ENCODE measurements around the gene RBM7.

Gene RBM7, protein sequence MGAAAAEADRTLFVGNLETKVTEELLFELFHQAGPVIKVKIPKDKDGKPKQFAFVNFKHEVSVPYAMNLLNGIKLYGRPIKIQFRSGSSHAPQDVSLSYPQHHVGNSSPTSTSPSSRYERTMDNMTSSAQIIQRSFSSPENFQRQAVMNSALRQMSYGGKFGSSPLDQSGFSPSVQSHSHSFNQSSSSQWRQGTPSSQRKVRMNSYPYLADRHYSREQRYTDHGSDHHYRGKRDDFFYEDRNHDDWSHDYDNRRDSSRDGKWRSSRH

DNA sequence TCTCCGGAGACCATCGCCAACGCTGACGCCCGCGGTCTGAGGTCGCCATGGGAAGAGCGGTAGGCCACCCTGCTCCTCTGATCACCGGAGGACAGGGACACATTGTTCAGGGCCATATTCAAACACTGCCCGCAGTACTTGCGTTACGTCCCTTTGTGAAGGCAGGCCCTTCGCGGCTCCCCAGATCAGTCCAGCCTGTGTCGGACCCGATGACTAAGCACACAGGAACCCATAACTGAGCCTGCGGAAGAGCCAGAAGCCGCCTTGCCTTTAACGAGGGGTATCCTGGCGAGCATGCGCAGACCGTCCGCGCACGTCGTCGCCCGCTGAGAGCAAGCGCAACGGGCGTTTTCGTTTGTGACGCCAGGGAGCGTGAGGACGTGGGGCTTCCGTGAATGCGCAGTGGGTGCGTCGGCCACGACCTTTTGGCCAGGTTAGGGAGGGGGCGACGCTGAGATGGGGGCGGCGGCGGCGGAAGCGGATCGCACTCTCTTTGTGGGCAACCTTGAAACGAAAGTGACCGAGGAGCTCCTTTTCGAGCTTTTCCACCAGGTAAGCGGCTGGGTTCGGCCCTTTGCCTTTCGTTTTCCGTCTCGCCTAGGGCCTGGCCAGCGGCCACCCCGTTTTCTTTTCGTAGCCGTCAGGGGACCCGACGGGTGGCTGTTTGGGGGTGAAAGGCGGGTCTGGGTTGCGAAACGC, at the start of gene RBM7, which contains the start of gene C11orf71:
Gene RBM7, plus strand, starts transcription at position 451 of the 699 bp plus-strand sequence. Its CDS starts 6 bp downstream, at position 457.
Gene C11orf71, minus strand, starts transcription at position 296 of the 699 bp plus-strand sequence. Its CDS starts 180 bp downstream, at position 116.
- peak; percentile 94 for DNase-seq (ENCODE audit: low read depth, low spot score)

DNA sequence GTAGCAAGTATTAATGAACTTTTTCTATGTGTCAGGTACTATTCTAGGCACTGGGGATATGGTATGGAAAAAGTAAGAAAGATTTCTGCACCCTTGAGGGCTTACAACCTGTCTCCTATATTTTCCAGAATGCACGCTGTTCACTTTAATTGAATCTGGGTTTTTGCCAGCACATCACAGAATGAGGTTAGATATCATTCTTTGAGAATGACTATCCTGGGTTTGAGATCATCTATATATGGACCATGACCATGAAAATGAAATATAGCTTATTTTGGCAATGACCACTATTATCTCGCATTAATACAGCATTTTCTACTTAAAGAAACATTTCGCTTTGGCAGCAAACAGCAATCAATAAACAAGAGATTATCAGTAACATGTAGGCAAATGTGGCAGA, 47.0 kb upstream of the RBM7 start:
- no peak for DNase-seq (ENCODE audit: low read depth, low spot score)

DNA sequence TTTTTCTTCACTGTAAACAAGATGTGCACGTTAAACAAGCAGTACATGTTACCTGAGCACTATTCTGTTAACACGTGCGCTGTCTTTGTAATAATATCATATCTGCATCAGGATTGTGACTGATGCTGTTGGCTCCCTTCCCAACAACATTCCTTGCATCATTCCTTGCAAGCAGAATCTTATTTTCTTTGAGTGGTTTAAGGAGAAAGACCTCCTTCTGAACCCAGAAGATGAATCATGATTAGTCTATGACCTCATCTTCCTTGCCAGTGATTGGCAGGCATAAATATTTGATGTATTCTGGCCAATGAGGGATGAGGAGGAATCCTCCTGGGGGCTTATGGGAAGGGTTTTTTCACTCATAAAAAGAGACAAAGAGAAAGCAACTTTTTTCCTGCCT, 46.4 kb upstream of the RBM7 start:
- peak; percentile 72 for DNase-seq (ENCODE audit: low read depth, low spot score)

DNA sequence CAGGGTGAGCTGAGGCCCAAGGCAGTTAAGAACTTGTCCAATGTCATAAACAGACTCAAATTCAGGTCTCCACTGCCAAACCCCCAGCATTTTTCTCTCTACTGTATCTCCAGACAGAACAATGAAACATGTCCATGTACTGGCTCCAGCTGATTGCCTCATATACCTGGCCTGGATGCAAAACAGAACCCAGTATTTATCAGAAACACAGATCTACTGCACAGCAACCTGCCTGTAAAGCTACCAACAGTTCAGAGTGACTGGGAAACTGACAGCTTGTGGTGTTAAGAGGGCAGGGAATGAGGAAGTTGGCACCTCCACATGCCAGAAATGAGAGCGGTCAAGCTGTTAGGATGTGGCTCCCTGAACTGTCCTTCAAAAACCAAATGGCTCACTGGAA, 41.8 kb upstream of the RBM7 start:
- DNase-seq (ENCODE audit: low read depth, low spot score) = no peak

DNA sequence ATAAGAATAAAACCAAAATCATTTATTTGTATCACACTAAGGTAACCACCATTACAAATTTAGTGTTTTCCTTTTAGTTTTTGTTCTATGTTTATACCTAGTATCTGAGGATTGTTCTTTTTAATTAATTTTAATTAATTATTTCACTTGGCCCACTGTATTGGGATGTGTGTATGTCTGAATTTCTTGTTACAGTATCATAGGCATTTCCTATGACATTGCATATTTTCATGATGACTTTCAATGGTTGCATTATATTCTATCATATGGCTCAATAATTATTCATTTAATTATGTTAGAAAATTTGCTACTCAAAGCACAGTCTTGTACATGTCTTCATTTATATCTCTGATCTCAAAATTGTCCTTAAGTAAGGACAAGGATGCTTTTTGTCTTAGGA, 41.1 kb upstream of the RBM7 start:
- DNase-seq (ENCODE audit: low read depth, low spot score) = no peak

DNA sequence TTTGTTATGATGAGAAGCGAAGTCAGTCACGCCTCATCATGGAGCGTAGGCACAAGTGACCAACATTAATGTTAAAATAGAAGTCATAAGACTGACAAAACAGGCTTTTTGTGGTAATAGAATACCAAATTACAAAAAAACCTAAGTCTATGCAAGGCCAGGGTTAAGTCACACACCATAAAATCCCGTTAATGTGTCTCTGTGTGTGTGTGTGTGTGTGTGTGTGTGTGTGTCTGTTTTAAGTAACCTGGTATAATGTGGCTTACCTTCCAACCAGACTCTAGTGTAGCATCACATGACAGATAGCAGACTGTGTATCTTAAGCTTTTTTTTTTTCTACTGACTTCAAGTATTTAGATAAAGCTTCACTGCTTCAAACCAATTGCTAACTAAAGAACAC, 38.1 kb upstream of the RBM7 start:
- DNase-seq (ENCODE audit: low read depth, low spot score) = no peak

DNA sequence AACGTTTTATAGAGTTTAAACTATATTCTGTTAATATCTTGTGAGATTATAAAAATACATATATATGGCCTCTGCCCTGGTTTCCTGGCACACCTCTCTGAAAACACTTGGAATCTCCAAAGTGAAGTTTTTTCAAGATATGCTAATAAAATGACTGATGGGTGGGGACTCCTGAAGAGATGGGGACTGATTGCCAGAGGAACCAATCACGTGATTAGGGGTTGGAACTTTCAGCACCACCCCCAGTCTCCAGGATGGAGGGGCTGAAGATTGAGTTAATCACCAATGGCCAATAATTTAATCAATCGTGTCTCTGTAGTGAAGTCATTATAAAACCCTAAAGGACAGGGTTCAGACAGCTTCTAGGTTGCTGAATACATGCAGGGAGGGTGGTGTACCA, 37.5 kb upstream of the RBM7 start:
- no peak for DNase-seq (ENCODE audit: low read depth, low spot score)

DNA sequence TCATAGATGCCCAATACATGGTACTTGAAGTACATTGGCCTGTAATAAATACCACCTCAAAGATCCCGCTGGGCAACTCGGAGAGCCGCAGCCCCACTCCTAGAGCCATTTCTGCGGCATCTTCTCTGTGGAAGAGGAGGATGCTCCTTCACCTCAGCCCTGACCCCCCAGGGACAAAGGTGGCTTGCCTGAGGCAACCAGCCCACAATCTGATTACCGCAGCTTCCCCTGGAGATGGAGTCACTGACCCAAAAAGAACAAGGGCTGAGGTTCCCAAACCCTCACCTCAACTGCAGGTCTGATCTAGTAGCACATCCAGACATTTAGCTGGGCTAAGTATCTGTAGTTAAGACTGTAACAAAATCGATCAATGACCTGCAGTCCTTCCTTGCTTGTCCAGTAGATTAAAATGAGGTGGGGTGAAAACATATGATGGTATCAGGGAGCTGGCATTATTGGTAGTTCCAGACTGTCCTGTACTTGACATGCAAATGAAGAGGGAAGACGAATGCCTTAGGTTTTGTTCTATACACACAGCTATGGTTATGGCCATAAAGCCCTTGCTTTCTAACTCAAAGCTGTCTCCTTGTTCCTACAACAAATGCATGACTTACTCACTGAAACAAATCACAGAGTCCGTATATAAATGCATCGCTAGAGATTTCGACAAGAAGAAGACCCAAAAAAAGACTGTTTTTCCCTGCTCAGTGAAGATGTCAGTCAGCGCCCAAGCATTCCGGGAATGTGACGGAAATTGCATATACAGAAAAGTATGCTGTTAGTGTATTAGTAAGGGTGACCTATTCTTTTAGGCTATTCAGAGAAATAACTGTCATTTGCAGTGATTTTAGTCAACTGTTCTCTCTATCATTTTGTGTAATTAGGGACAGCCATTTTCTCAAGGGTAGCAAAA, 33.9 kb upstream of the RBM7 start:
- DNase-seq (ENCODE audit: low read depth, low spot score) = no peak

DNA sequence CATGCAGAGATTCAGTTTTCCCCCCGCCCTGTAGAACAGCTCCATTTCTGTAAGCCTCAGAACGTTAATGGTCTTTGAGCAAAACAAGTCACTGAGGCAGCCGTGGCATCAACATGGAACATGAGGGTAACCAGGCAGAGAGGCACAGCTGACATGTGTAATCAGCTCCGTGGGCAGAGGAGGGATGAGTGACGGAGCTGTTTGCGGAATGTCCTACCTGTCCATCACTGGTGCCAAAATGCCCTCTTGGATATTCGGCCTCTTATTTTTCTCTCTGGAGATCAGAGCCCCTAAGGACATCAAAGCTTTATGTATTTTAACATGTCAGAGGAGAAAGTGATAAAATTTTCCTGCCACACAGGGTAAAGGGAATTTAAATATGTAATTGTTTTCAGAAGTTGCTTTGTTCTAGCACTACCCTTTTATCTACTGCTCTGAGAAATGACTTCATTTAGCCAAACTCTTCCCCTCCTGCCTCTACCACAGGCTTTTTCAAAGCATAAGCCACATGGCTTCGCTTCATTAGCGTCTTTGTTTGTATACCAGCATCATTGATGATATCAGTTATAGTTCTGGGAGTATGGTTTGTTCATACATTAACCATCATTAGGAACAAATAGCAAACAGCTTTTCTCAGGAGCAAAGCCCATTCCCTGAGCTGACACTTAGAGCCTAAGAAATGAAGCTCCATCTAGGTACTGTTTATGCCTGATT, 33.1 kb upstream of the RBM7 start:
- no peak for DNase-seq (ENCODE audit: low read depth, low spot score)

DNA sequence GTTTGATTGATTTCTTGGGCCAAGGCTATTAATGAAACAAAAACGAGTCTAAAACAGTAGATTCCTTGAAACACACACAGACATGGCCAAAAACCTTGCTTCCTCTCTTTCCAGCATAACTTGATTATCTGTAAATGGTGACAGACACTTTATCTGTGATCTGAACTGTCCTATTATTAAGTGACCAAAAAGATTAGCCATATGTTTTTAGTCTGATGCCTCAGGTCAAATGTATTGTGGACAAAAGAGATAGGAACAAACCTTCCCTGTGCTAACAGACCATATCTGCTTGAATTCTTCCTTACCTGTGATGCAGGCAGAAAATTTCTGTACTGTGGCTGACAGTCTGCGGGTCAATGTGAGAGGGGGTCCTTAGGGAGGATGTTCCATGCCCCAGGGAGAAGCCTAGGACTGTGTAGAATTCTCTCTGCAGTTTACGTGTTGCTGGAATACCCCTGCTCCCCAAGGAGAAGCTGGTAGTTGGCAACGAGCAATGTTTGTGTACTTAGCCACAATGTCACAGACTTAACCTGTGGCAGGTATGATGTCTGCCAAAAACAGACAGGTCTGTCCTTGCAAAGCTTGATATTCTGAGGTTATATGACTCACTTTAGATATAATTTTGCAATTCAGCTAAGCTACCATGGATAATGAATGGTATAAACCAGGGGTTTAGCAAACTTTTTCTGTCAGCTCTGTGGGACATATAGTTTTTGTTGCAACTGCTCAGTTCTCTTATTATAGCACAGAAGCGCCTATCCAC, 31.4 kb upstream of the RBM7 start:
- no peak for DNase-seq (ENCODE audit: low read depth, low spot score)

DNA sequence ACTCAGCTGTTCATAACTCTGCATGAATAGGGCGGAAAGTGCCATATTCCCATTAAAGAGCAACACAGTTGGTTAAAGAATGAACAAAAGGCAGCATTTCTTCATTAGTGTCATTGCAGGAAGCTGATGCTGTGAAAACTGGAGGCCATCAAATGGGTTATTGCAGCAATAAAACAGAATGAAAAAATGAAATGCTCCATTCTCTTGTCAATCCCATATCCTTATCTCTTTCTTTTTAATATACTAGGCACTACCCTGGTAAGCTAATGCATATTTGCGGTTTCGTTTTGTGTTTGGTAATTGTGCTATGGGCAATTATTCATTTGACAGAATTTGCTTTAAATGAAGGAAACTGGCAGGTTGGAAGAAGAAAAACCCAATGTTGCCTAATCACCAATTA, 25.4 kb upstream of the RBM7 start:
- DNase-seq (ENCODE audit: low read depth, low spot score) = no peak

DNA sequence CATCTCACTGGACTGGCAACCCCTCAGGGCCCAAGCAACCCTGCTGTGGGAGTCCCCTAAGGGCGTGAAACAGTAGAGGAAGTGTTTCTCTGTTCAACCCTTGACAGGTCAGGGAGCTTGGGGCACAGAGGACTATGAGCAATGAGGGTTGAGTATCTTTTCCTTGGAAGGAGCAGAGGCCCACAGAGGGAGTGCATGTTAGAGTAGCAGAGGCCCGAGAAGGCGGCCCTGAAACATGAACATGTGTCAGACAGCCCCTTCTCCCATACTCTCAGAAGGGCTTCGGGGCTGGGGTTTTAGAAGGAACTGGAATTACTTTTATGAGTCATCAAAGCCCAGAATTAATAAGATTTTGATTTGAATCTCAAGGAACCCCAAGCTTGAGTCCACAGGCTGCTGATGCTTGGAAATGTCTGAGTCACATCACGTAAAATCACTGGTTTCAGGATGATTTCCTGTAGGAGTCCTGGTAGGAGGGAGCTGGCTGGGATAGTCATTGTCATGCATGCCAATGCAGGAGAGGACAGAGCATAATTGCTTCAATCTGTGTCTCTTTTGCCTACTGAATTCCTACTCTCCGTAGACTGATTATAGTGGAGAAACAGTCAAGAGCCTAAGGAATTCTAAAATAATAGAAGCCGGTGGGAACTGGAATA, 22.7 kb upstream of the RBM7 start:
- no peak for DNase-seq (ENCODE audit: low read depth, low spot score)

DNA sequence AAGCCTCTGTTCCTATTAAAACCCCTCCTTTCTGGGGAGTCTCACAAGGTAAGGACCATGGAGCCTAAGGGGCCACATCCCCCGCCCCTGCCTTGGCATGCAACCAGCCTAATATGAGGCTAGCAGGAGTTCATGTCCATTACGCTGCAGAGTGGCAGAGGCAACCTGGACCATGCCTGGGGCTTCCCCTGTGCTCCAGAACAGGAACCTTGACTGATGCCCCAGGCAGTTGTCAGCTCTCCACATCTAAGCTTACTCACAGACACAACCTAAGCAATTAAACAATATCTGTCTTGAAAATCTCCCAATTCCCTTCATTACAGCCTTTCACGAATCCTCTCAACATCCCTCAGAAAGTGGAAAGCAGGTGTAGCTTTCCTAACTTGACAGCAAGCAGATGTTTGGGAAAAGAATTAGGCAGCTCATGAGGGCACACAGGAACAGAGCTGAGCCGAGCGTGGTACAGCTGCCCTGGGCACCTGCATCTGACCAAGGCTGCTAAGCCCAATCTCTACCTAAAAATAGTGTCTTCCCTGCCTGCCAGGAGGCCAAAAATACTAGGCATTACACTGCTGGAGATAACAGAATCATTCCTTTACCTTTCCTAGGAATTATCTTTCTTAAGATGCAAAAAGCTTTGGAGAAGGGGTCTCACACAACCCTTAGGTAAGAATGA, 20.9 kb upstream of the RBM7 start:
- no peak for DNase-seq (ENCODE audit: low read depth, low spot score)

DNA sequence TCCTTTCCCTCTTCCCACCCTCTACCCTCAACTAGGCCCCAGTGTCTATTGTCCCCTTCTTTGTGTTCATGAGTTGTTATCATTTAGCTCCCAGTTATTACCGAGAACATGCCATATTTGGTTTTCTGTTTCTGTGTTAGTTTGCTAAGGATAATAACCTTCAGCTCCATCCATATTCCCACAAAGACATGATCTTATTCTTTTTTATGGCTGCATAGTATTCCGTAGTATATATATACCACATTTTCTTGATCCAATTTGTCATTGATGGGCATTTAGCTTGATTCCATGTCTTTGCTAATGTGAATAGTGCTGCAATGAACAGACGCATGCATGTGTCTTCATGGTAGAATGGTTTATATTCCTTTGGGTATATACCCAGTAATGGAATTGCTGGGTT, 18.0 kb upstream of the RBM7 start:
- no peak for DNase-seq (ENCODE audit: low read depth, low spot score)

DNA sequence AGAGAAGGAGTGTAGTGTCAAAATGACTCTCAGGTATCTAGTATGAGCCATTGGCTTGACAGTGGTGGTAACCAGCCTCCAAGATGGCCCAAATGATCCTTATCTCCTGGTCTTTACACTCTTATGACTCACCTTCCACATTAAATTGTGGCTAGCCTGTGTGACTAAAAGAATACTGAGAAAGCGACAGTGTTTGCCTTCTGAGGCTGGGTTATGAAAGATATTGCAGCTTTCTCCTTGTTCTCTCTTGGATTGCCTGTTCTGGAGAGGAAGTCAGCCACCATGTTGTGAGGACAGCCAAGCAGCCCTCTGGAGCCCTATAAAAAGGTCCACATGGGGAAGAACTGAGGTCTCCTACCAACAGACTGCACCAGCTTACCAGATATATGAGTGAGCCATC, 16.0 kb upstream of the RBM7 start:
- DNase-seq (ENCODE audit: low read depth, low spot score) = no peak

DNA sequence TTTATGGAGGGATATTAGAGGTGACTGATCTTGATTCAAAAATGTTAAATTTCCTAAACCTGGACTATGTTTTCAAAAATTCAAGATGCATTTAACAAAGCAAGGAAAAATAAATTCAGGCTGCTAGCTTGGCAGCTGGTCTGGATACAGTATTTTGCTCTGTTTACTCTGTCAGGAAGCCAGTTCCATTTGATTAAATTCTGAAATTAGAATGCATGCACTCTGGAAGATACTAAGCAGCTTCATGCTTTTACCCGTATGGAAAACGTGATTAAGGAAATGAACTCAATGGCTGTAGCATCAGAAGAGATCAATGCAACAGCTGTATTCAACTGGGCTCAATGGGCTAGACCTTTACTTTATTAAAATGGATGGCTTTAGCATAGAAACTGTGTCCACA, 14.3 kb upstream of the RBM7 start:
- DNase-seq (ENCODE audit: low read depth, low spot score) = no peak

DNA sequence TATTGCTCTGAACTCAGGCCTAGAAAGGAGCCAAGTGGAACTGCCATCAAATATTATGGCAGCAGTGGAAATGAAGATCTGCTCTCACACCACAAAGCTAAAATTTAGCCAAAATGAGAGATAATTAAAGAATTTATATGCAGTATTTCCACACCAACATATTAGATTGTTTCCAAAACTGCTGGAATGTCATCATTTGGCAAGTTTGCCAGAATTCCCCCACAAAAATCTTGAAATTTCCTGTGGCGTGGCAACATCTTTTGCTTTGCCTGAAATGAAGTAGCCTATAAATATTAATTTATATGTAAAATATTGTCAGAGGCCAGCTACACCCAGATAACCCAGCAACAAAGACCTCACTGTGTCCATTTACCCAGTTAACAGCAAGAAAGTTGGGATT, 13.9 kb upstream of the RBM7 start:
- DNase-seq (ENCODE audit: low read depth, low spot score) = no peak

DNA sequence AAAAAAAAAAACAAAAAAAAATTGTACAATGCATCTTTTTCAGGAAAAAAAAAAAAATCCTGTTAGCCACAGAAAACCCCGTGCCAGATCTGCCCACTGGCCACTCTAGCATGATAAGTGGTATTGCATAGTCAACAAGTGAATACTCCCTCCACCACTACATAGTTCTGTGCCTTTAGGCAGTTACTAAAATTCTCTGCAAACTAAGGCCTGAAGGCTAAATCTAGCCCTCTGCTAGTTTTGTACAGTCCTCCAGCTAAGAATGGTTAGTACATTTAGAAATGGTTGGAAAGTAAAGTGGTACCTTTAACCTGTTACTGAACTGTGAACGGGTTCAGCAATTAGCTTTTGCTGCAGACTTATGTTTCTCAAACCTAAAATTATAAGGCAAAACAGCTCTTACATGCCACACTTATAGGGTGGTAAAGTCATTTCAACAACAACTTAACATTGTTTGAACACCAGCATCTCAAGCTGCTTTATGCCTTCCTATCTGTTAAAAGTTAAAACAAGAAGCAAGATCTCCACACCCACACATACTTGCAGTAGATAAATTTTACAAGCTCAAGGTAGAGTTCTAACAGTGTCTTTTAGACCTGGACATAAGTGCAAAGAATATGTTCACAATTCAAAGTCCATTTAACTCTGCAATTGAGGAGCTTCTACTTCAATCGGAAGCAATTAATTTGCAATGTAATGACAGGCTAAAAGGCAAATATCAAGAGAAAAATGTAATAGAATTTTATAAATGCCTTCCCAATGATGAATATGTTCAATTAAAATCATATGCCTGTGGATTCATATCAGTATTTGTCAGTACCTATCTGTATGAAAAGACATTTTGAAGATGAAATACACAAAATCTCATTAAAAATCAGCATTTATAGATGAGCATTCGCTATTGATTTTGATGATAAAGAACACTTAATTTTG, 7.5 kb upstream of the RBM7 start:
- no peak for DNase-seq (ENCODE audit: low read depth, low spot score)

DNA sequence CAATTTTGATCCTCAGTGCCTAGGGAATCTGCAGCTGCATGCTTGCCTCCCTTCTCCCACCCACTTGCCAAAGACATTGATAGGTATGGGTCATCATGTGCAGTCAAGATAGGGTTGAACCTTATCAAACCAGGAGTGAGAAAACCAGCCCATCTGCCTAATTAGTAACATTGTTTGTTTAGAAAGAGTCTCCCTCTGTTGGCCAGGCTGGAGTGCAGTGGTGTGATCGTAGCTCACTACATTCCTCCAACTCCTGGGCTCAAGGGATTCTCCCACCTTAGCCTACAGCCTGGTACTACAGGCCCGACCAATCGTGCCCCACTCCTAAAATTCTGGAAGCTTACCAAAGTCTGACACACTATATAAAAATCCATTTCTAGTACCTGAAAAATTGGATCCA, 4.7 kb upstream of the RBM7 start:
- no peak for DNase-seq (ENCODE audit: low read depth, low spot score)

Data from brain pericyte (primary cell).